Measurements from ENCODE around the gene TMEM120B.

TMEM120B gene

DNA sequence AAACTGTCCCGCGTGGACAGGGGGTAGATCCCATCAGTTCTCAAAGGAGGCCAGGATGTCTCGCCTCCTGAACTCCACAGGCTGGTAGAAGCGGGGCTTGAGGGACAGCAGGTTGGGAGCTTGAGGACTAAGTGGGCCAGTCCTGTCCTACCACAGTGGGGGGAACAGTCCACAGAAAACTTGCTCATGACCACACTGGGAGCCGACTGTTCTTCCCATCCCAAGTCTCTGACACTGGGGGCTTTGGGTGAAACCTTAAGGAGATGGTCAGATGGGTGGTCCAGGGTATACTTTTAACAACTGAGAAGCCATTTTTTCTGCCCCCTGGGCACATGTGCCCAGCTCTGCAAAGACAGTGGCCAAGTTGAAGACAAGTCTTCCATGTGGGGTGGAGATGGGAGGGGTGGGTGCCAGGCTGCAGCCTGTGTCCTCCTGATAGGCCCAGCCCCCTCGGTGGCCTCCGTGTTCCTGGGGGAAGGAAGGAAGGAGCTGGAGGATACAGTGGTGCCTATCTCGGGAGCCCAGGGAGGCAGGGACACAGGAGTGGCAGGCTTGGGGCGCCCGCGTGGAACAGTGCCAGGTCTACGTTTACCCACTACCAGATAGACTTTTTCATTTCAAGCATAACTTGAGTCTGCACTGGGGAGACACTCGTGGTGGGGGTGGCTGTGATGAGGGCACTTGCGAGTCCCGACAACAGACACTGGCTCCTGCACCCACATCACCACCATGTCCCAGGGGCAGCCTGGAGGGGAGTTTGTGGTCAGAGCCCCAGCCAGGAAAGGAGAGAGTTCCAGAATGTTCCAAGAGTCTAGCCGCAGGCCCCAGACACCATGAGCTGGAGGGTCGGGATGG, 66.2 kb downstream of the TMEM120B start:
- no peaks in the 10 kb centered on the region for H3K9me3 ChIP-seq (ENCODE audit: insufficient read depth, low read length)
- H2AFZ ChIP-seq (ENCODE audit: low read depth, low read length), result no peak overlapping the region
- H3K4me1 ChIP-seq (ENCODE audit: low read length), result peaks cover 64% of the 10 kb centered on the region
- H4K20me1 ChIP-seq (ENCODE audit: insufficient read depth, low read length), result no peaks in the 10 kb centered on the region
- H3K27ac ChIP-seq (ENCODE audit: low read length), result peak overlapping the region; percentile 100
- H3K4me3 ChIP-seq (ENCODE audit: low read length), result no peak overlapping the region
- TF ChIP-seq, protein P1, sequence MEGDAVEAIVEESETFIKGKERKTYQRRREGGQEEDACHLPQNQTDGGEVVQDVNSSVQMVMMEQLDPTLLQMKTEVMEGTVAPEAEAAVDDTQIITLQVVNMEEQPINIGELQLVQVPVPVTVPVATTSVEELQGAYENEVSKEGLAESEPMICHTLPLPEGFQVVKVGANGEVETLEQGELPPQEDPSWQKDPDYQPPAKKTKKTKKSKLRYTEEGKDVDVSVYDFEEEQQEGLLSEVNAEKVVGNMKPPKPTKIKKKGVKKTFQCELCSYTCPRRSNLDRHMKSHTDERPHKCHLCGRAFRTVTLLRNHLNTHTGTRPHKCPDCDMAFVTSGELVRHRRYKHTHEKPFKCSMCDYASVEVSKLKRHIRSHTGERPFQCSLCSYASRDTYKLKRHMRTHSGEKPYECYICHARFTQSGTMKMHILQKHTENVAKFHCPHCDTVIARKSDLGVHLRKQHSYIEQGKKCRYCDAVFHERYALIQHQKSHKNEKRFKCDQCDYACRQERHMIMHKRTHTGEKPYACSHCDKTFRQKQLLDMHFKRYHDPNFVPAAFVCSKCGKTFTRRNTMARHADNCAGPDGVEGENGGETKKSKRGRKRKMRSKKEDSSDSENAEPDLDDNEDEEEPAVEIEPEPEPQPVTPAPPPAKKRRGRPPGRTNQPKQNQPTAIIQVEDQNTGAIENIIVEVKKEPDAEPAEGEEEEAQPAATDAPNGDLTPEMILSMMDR (IDR thresholded peaks at IDR 0.05; ENCODE audit: low read depth, low read length), result no peak
- TF ChIP-seq EZH2phosphoT487 (IDR thresholded peaks at IDR 0.05; ENCODE audit: low read depth), result no peak
- H3K4me2 ChIP-seq (ENCODE audit: low read length), result no peak overlapping the region
- no peak overlapping the region for H3K9ac ChIP-seq (ENCODE audit: low read length)
- H3K36me3 ChIP-seq (replicated peaks; ENCODE audit: low read depth, low read length), result peaks cover 36% of the 10 kb centered on the region
- H3K79me2 ChIP-seq (ENCODE audit: low read length), result peaks cover 45% of the 10 kb centered on the region
- H3K27me3 ChIP-seq (ENCODE audit: low read depth, low read length), result no peaks in the 10 kb centered on the region

DNA sequence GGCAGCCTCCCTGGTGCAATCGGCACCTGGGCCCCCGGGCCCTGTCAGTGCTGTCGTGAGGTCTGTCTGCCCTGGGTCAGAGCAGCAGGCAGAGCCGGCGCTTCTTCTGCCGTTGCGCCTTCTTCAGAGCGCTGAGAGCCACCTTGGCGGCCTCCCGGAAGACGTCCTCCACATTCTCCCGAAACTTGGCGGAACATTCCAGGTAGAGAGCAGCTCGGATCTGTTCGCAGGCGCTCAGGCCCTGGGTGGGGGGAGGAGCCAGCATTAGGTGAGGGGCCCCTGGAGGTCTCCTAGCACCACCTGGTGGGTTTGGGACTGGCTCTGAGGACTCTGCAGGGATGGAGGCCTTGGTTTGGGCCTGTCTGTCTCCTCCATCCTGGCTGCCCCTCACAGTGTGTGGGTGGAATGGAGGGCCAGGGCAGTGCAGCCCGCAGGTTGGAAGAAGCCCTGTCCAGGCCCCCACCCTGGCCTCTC, 66.9 kb downstream of the TMEM120B start:
- Histone ChIP-seq H3K27ac (ENCODE audit: low read length) (peak overlapping the region; percentile 100), H3K4me2 (ENCODE audit: low read length) (no peak overlapping the region), H4K20me1 (ENCODE audit: insufficient read depth, low read length) (no peaks in the 10 kb centered on the region), H3K4me1 (ENCODE audit: low read length) (peaks cover 71% of the 10 kb centered on the region), H3K9me3 (ENCODE audit: insufficient read depth, low read length) (no peaks in the 10 kb centered on the region), H3K79me2 (ENCODE audit: low read length) (peaks cover 52% of the 10 kb centered on the region), H3K36me3 (replicated peaks; ENCODE audit: low read depth, low read length) (peaks cover 41% of the 10 kb centered on the region), H2AFZ (ENCODE audit: low read depth, low read length) (no peak overlapping the region), H3K4me3 (ENCODE audit: low read length) (no peak overlapping the region), H3K27me3 (ENCODE audit: low read depth, low read length) (no peaks in the 10 kb centered on the region), H3K9ac (ENCODE audit: low read length) (no peak overlapping the region; the same call in 1 of the 2 replicates)
- no peak for TF ChIP-seq EZH2phosphoT487 (IDR thresholded peaks at IDR 0.05; ENCODE audit: low read depth)
- TF ChIP-seq, protein P1 (IDR thresholded peaks at IDR 0.05; ENCODE audit: low read depth, low read length), result no peak

DNA sequence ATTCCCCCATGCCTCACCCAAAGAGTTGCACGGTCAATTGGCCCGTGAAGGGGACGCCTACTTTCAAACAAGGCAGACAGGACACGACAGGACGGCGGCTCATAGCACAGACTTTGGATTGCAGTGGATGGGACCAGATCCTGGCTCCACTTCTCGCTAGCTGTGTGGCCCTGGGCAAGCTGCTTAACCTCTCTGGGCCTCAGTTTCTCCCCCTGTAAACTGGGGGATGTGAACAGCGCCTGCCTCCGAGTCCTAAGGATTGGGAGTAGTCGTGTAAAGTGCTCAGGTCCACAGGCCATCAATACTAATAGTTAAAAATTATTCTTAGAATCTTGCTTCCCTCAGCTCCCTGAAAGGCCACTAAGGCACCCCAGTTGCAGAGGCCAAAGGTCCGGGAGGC, 67.9 kb downstream of the TMEM120B start:
- peak overlapping the region; percentile 92 for H3K9ac ChIP-seq (ENCODE audit: low read length)
- no peak overlapping the region for H2AFZ ChIP-seq (ENCODE audit: low read depth, low read length)
- peak overlapping the region; percentile 100 for H3K27ac ChIP-seq (ENCODE audit: low read length)
- H3K36me3 ChIP-seq (replicated peaks; ENCODE audit: low read depth, low read length), result peaks cover 47% of the 10 kb centered on the region
- peaks cover 78% of the 10 kb centered on the region for H3K4me1 ChIP-seq (ENCODE audit: low read length)
- peaks cover 60% of the 10 kb centered on the region for H3K79me2 ChIP-seq (ENCODE audit: low read length)
- H3K4me2 ChIP-seq (ENCODE audit: low read length), result peak overlapping the region; percentile 89
- H4K20me1 ChIP-seq (ENCODE audit: insufficient read depth, low read length), result no peaks in the 10 kb centered on the region
- TF ChIP-seq, protein P1 (IDR thresholded peaks at IDR 0.05; ENCODE audit: low read depth, low read length), result no peak
- TF ChIP-seq EZH2phosphoT487 (IDR thresholded peaks at IDR 0.05; ENCODE audit: low read depth), result no peak
- H3K9me3 ChIP-seq (ENCODE audit: insufficient read depth, low read length), result no peaks in the 10 kb centered on the region
- H3K4me3 ChIP-seq (ENCODE audit: low read length), result peak overlapping the region; percentile 73
- H3K27me3 ChIP-seq (ENCODE audit: low read depth, low read length), result no peaks in the 10 kb centered on the region

DNA sequence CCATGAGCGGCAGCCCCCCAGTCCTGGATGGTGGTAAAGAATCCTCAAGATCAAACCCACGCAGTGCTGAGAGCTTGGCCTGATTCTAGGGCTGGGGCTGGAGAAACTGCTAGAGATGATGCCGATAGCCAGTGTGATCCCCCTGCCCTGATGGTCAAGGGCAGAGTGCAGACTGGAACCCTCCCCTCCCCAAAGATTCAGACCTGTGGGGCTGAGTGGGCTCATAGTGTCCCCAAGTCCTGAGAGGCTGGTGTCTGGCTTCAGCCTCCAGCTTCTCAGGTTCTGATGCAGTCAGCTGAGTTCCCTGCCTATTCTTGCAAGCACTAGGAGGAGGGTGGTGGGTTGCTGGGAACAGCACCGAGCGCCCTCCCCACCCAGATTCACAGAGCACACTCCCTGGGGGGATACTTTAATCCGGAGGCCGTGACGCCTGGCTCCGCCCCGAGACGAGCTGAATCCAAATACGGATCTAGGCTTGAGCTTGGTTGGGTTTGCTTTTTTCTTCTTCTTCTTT, 69.0 kb downstream of the TMEM120B start:
- H2AFZ ChIP-seq (ENCODE audit: low read depth, low read length), result no peak overlapping the region
- H4K20me1 ChIP-seq (ENCODE audit: insufficient read depth, low read length), result no peaks in the 10 kb centered on the region
- peak overlapping the region; percentile 73 for H3K4me3 ChIP-seq (ENCODE audit: low read length)
- no peaks in the 10 kb centered on the region for H3K9me3 ChIP-seq (ENCODE audit: insufficient read depth, low read length)
- TF ChIP-seq EZH2phosphoT487 (IDR thresholded peaks at IDR 0.05; ENCODE audit: low read depth), result no peak
- TF ChIP-seq, protein P1 (IDR thresholded peaks at IDR 0.05; ENCODE audit: low read depth, low read length), result no peak
- H3K4me2 ChIP-seq (ENCODE audit: low read length), result peak overlapping the region; percentile 89
- peak overlapping the region; percentile 100 for H3K27ac ChIP-seq (ENCODE audit: low read length)
- peaks cover 73% of the 10 kb centered on the region for H3K4me1 ChIP-seq (ENCODE audit: low read length)
- no peaks in the 10 kb centered on the region for H3K27me3 ChIP-seq (ENCODE audit: low read depth, low read length)
- H3K79me2 ChIP-seq (ENCODE audit: low read length), result peaks cover 71% of the 10 kb centered on the region
- H3K9ac ChIP-seq (ENCODE audit: low read length), result peak overlapping the region; percentile 92
- H3K36me3 ChIP-seq (replicated peaks; ENCODE audit: low read depth, low read length), result peaks cover 52% of the 10 kb centered on the region

Data from OCI-LY3 (cell line).